Fibroblast of pulmonary artery (primary cell): Measurements from ENCODE around the gene RNF167.

Experiments
- DNase-seq: peaks from one replicate; pipeline ENCODE4 v3.0.0-alpha.2; 2010; ENCODE audit warnings: low read depth
- H3K4me3 ChIP-seq: replicated peaks from 2 replicates; pipeline ENCODE4 v1.5.1; 2011; ENCODE audit warnings: low read depth, mild to moderate bottlenecking, control low read depth, low read length, moderate library complexity
- TF ChIP-seq, protein P1 (sequence below): IDR thresholded peaks from 2 replicates; pipeline ENCODE4 v1.5.1; 2011; ENCODE audit warnings: mild to moderate bottlenecking, control low read depth, low read length, inconsistent platforms; ENCODE audit errors: missing control alignments

The RNF167 gene

DNA sequence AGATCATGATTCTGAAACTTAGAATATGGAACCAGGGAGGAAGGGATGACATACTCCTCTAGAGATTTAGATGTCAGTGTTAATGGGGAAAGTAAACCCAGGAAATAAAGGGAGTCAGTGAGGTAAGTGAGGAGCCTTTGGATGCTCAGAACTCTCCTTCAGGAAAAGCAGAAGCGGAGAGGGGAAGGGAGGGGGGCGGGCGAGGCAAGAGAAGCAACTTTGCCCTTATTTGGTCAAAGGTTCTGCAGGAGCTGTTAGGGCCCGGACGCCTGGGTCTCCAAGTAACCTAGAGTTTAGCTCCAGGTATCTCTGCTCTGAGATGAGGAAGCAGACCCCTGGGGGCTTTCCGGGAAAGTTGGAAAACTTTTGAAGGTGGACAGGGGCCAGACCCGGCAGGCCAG is 6.9 kb downstream of the RNF167 start:
- no peak for DNase-seq
- TF ChIP-seq, protein P1, sequence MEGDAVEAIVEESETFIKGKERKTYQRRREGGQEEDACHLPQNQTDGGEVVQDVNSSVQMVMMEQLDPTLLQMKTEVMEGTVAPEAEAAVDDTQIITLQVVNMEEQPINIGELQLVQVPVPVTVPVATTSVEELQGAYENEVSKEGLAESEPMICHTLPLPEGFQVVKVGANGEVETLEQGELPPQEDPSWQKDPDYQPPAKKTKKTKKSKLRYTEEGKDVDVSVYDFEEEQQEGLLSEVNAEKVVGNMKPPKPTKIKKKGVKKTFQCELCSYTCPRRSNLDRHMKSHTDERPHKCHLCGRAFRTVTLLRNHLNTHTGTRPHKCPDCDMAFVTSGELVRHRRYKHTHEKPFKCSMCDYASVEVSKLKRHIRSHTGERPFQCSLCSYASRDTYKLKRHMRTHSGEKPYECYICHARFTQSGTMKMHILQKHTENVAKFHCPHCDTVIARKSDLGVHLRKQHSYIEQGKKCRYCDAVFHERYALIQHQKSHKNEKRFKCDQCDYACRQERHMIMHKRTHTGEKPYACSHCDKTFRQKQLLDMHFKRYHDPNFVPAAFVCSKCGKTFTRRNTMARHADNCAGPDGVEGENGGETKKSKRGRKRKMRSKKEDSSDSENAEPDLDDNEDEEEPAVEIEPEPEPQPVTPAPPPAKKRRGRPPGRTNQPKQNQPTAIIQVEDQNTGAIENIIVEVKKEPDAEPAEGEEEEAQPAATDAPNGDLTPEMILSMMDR, result no peak
- peak overlapping the region; percentile 95 for H3K4me3 ChIP-seq

GRCh38 chr17:4947411-4948165 is 7.5 kb downstream of the RNF167 start:
- peak; percentile 52 for DNase-seq
- TF ChIP-seq, protein P1, result no peak
- peak overlapping the region; percentile 95 for H3K4me3 ChIP-seq

DNA sequence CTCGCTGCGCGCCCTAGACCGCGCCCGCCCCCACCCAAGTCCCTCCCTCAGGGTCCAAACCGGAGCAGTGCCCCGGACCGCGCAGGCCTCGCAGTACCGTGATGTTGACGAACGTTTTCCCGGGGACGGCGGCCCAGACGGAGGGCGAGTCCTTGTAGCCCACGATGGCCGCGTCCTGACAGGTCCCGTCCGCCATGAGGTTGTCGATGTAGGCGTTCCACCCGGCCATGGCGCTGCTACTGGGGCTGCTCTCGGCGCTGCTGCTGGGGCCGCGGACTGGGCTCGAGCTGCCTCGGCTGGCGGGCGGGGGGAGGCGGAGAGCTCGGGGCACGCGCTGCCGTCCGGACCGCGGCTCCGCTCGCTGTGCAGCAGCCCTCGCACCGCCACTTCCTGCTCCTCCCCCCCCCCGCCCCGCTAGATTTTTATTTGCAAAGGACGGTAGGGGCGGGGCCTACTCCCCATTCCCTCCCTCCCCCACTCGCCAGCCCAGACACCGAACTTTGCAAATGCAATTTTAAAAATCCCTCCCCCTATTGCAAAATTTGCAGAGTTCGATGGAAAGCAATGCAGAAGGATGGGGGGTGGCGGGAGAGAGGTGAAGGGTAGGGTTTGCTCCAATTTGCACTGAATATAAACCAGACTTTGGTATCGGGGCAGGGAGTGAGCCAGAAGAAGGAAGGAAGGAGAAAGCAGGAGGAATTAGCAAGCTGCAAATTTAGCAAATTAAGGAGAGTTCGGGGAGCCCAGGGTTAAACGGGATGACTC is 8.3 kb downstream of the RNF167 start, which contains the start of gene PFN1:
Gene PFN1 (minus strand): TSS at position 365 of the 765 bp plus-strand sequence. CDS start 136 bp downstream, at position 229.
- H3K4me3 ChIP-seq, result peak within 1 kb of the TSS; percentile 95
- DNase-seq, result peak; percentile 96
- TF ChIP-seq, protein P1, result no peak

DNA sequence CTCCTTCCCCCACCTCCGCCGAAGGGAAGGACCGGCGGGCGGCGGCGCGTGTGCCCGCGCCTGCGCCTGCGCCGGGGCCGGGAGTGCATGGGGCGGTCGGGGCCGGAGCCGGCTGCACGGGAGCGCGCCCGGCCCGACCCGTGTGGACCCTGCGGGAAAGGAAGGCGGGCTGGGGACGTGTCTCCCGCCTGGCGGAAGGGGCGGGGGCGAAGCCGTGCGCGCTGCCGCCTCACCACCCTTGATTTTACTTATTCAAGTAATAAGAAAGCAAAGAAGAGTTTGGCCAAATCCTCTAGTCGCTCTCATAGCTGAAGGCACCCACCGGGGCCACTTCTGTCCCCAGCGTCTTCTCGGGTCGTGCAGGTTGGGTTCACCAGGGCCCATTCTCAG is 8.9 kb downstream of the RNF167 start:
- DNase-seq, result peak; percentile 89
- TF ChIP-seq, protein P1, result no peak
- peak overlapping the region; percentile 95 for H3K4me3 ChIP-seq

GRCh38 chr17:4949321-4950074 is 9.4 kb downstream of the RNF167 start:
- TF ChIP-seq, protein P1, result no peak
- H3K4me3 ChIP-seq, result peak overlapping the region; percentile 95
- peak; percentile 69 for DNase-seq

DNA sequence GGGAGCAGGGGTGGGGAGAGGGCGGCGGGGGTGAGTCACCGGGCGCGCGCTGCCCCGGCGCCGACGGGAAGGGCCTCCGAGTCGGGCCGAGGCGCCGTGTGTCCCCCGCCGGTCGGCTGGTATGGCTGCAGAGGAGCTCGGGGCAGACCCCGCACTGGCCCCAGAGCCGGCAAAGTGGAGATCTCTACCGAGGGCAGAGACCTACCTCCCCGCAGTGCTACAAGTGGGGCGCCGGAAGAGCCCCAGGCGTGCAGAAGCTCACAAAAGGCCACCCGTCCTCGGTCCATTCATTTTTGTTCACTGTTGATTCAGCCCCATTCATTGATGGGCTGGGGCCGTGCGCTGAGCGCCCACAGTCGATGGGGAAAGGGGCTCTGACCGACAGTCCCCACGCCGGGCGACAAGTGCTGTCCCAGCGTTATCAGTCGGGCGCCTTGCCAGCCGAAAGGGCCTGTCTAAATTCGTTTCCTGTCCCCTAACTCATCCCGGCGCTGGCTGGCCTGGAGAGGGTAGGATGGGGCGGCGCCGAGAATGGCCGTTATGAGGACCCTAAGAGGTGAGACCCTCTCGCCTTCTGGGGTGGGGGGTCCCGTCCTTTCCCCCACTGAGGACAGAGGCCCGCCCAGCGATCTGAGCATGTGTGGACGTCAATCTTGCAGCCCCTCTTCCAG is 10.1 kb downstream of the RNF167 start:
- TF ChIP-seq, protein P1, result no peak
- peak overlapping the region; percentile 40 for H3K4me3 ChIP-seq
- DNase-seq, result no peak
